NCI-H510A (cell line): ENCODE measurements around the gene AKAP1.
A peak's percentile ranks its signal among the peaks of the same experiment; 100 is the strongest.

ENCODE experiments used
- DNase-seq: peaks from one replicate; lab custom pipeline; 2025; lab: John Stamatoyannopoulos, UW

AKAP1 gene

GRCh38 chr17:57105591-57105990 lies 20.5 kb downstream of the AKAP1 start:
- DNase-seq: no peak

- DNase-seq: no peak
Observed at GRCh38 chr17:57106107-57106835, 21.2 kb downstream of the AKAP1 start.

DNA sequence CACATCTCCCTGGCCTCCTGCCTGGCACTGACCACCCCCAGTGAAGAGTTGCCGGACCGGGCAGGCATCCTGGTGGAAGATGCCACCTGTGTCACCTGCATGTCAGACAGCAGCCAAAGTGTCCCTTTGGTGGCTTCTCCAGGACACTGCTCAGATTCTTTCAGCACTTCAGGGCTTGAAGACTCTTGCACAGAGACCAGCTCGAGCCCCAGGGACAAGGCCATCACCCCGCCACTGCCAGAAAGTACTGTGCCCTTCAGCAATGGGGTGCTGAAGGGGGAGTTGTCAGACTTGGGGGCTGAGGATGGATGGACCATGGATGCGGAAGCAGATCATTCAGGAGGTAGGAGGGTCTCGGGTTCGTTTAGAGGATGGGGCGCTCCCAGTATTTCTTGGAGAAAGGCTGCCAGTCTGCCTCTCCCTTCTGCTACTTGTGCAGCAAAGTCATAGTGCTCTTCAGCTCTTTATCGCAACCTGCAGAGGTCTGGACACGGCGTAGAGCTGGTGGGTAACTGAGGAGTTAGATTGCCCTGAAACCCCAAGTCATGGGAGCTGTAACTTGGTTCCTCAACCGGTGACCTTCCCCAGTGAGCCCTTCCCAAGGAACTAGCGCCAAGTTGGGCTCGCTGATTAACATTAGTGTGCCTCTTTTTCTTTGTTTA lies 21.9 kb downstream of the AKAP1 start:
- no peak for DNase-seq

DNA sequence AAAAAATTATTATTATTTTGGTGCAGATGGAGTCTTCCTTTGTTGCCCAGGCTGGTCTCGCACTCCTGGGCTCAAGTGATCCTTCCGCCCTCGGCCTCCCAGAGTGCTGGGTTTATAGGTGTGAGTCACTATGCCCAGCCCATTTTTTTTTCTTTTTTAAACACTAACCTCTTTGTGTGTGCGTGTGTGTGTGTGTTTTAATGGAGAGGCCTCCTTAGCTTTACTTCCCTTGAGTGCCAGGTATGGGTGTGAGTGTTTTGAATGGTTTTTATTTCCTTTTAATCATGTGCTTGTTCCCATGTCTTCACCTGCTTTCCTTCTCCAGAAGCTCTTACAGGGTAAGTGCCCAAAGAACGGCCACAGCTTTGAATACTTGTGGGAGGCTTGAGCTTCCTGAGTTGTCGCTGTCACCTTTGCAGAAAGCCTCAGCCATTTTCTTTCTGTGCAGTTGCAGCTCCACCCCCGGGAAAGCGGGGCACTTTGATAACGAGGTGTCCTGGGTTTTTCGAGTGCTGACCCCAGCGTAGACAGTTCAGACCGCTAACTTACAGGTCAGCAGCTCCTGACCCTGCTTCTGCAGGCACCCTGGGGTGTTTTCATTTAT lies 22.6 kb downstream of the AKAP1 start:
- DNase-seq: peak; percentile 66

- peak; percentile 46 for DNase-seq
Observed at GRCh38 chr17:57108671-57109392, 23.8 kb downstream of the AKAP1 start.

DNA sequence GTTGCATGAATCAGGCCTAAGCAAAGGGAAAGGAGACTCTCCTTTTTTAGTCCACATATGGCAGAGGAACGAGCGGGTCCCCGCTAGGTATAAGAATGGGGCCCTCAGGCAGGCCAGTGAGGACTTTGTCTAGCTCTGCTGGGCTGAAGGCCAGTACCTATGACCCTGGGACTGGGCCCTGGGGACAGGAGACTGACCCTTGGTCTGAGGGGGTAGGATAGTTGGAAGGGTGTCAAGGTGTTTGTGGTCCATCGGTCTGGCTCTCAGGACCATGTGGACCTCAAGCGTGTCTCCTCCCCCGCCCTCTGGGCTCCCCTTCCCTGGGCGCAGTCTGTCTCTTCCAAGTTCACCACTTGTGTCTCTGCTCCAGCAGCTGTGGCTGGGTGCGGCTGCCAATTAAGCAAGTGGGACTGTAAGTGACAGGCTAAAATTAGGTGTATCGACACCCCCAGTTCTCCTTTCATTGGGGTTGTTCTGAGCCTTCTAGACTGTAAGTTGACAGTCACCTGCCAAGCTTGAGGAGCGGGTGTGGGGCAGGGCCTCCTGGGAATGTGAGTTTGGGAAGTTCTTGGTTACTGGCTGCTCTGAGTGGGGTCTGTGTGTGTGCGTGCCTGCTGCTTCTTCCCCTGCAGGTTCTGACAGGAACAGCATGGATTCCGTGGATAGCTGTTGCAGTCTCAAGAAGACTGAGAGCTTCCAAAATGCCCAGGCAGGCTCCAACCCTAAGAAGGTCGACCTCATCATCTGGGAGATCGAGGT lies 24.5 kb downstream of the AKAP1 start:
- no peak for DNase-seq

DNA sequence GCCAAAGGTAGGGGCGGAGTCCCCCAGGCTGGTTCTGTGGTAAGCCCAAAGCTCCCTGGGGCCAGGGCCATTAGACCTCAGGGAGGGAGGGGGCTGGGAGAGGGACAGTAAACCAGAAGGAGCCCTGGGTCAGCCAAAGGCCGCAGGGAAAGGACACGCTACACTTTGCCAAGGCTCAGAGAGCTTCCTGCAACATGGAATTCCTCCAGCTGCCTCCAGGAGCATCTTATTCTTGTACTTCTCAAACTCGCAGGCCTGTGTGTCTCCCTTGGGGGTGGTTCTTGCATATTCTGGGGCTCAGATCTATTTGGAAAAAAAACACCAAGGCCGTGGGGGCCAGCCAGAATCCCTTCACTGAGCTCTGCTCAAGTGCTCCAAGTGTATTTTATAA lies 25.1 kb downstream of the AKAP1 start:
- no peak for DNase-seq

DNA sequence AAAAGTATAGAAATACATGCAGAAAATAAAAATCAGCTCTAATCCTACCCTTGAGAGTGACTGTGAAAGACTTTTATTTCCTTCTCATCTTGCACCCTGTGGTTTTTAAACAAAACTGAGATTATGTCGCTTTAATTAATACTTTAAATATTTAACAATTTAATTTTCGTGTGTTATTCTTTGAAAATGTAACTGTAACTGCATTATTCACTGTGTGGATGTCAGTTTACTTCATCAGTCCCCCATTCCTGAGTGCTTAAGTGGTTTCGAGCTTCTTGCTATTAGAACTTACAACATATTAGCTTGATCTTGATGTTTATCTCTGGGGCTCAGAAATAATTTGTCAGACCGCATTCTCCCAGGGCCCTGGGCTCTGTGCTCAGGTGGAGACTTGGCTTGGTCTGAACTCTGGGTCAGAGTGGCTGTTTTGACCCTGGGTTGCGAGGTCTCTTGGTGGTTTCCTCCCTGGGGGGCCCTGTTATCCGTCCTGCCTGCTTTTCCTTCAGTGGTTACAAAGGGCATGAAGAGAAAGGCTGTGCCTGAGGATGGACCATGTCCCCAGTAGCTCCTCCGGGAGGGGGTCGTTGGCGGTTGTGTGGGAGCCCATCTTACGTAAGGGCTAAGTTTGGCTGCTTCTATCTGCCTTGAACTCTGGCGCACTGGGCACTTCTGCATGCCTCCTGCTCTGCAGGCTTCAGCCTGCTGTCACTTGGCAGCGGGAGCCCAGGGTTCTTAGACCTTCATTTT lies 25.7 kb downstream of the AKAP1 start:
- DNase-seq: no peak

DNA sequence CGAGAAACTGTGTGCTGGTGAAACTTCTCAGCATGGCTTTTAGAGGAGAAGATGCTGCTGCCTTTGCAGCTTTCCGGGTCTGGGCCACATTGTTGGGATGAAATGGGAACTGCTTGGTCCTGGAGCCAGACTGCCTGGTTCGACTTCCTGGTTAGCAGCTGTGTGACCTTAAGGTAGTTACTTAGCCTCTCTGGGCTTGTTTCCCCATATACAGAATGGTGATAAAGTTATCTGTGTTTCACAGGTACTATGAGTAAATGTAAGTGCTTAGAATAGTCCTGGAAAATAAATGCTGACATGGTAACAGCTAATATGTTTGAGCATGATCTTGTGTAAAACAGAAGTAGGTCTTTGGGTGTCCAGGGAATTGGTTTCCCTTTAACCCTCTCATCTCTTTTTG lies 26.3 kb downstream of the AKAP1 start:
- DNase-seq: no peak

- DNase-seq: no peak
Observed at GRCh38 chr17:57113011-57113410, 28.0 kb downstream of the AKAP1 start.

GRCh38 chr17:57113656-57114055 lies 28.6 kb downstream of the AKAP1 start:
- DNase-seq: no peak

GRCh38 chr17:57114085-57114673 lies 29.1 kb downstream of the AKAP1 start:
- DNase-seq: no peak

DNA sequence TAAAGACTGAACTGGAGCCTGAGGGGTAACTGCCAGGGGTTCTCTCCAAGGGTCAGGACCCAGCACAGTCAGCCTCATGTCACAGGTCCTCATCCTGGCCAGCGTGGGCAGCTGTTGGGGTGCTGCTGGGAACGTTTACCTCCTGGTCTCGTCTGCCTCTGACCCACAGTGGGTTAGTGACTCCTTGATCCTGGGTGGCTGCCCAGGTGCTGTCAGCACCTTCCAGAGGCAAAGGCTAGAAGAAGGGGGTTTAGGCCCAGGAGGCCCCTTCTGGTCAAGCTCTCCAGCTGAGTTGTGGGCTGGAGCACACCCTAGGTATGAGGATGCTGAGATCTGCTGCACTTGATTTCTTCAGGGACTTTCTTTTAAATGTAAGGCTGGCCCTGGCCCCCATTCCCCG lies 30.3 kb downstream of the AKAP1 start:
- DNase-seq: no peak

GRCh38 chr17:57115916-57116315 lies 30.9 kb downstream of the AKAP1 start:
- DNase-seq: no peak

DNA sequence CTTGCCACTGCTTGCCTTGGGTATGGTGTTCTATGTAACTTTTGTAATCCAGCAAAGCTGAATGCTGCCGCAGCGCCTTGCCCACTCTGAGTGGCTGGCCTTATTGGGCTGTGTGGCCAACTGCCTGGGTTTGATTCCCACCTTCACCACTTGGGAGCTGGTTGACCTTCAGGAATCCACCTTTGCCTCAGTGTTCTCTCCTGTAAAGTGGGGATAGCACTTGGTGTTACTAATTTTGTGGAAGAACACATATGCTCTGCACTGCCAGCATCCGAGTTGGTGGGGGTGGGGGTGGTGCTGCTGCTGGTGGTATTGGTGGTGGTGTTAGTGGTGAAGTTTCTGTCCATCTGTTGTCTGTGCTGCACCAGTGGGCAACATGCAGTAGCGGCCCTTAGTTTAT lies 32.8 kb downstream of the AKAP1 start:
- no peak for DNase-seq

DNA sequence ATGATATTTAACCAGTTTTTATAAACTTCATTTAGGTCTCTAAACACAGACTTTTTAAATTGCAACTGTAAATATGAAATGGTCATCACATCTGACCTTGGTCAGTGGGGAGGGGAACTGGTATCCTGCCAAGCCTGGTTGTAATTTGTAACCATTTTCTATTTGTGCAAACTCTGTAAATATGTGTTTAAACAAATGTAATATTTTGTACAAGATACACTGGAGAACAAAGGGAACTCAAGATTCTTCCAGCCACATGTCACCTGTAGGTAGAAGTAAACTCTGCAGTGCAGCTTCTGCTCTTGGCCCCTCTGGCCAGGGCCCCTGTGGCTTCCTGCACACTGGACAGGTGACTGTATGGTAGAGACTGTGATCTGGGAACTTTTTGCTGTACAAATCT lies 35.8 kb downstream of the AKAP1 start:
- no peak for DNase-seq

DNA sequence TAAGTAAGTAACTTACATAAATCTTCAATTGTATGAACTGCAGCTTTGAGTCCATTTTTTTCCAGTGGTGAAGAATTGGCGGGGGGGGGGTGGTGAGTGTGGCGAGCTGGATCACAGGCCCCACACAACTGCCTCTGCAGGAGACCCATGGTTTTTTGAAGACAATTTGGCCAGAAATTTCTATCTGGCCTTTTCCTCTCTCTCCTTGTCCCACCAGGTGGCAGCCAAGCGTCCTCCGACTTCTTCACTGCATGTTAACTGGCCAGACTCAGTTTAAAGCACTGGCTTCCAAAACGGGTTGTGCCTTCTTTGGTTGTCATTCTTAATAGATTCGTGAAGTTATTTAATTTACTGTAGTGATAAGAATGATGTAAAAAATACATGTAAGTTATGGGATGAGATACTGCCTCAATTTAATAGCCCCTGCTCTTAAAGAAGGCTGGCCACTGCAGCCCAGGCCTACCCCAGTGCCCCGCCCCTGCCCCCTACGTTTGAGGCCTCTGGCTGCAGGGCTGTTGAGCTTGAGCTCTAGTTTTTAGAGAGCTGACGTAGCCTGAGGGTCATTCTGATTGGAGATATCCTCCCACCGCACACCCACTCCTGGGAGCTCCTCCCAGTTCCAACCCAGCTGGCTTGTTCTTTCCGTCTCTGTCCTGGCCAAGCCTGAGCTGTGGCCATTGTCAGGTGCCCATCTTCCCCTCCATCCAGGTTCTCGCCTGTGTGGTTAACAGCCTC lies 36.4 kb downstream of the AKAP1 start:
- no peak for DNase-seq

GRCh38 chr17:57124053-57124452 lies 39.0 kb downstream of the AKAP1 start:
- DNase-seq: no peak

DNA sequence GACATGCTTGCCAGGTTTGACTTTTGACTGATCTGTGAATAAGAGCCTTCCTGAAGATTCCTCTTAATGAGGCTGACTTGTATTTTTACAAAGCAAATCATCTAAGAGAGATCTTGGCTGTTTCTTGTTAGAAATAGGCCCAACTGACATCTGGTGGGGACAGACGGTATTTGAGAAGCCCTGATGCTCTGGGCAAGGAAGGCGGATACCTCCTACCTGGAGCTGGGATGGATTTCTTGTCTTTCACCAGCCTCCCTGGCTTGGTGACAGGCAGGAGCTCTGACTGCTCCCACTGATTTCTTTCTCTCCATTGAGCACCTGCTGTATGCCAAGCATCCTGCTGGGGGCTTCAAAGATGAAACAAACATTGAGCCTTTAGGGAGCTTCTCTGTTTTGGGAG lies 40.4 kb downstream of the AKAP1 start:
- no peak for DNase-seq

GRCh38 chr17:57125866-57126265 lies 40.8 kb downstream of the AKAP1 start:
- DNase-seq: no peak
